H1 (cell line): ENCODE data around the gene HMX1. TPM values are rescaled to one million over a fixed set of nuclear protein-coding genes. Genes with fewer than 3 reads are reported as not detected.

Experiments
- ATF2 ChIP-seq: IDR thresholded peaks from 2 replicates; pipeline ENCODE4 v1.6.1; 2012; ENCODE audit warnings: low read length, inconsistent platforms
- BCL11A ChIP-seq, 2 experiments: IDR thresholded peaks; one replicate each; pipeline ENCODE4 v1.6.1; 2011; ENCODE audit warnings: low read depth in 2 of 2, low read length in 2 of 2, mild to moderate bottlenecking in 2 of 2
- CHD7 ChIP-seq: fragments of 300-600 bp; sonication (generic); IDR thresholded peaks from 2 replicates; pipeline ENCODE4 v1.7.1; 2012; ENCODE audit warnings: low read length, moderate library complexity, mild to moderate bottlenecking, inconsistent platforms; ENCODE audit not compliant: insufficient replicate concordance
- CTBP2 ChIP-seq: IDR thresholded peaks from 2 replicates; pipeline ENCODE4 v1.7.0; 2011; ENCODE audit warnings: borderline replicate concordance, mild to moderate bottlenecking, moderate library complexity, mixed read lengths, low read length; ENCODE audit not compliant: insufficient read depth, insufficient read length
- EGR1 ChIP-seq: IDR thresholded peaks from 2 replicates; pipeline ENCODE4 v1.6.1; 2011; ENCODE audit warnings: low read depth, low read length, borderline replicate concordance
- GABPA ChIP-seq: IDR thresholded peaks from 2 replicates; pipeline ENCODE4 v1.6.1; 2011; ENCODE audit warnings: mild to moderate bottlenecking, low read length, moderate library complexity, borderline replicate concordance; ENCODE audit not compliant: insufficient read depth
- GTF2F1 ChIP-seq: IDR thresholded peaks from 2 replicates; pipeline ENCODE4 v1.6.1; 2012; ENCODE audit warnings: low read depth, low read length, improper control_type of control experiment, borderline replicate concordance
- KDM1A ChIP-seq: fragments of 200-600, 300-600 bp; sonication (generic); IDR thresholded peaks from 2 replicates; pipeline ENCODE4 v1.7.1; 2016; ENCODE audit warnings: mild to moderate bottlenecking, low read length, borderline replicate concordance
- SRF ChIP-seq: IDR thresholded peaks from 2 replicates; pipeline ENCODE4 v1.6.1; 2011; ENCODE audit warnings: mild to moderate bottlenecking, low read depth, low read length, moderate library complexity
- YY1 ChIP-seq: IDR thresholded peaks from 2 replicates; pipeline ENCODE4 v1.6.1; 2011; ENCODE audit warnings: low read depth, mild to moderate bottlenecking, low read length
- polyA plus RNA-seq, 7 experiments: library from polyadenylated mRNA; depleted of rRNA in 3 of 7; stranded (reverse) in 5 of 7; unstranded in 2 of 7; fragments of >200 nt in 5 of 7; fragments of 200-250 nt in 2 of 7; gene quantifications; 1 replicate in 5 of 7; 2 replicates in 1 of 7; 4 replicates in 1 of 7; pipeline versions ENCODE4 v1.2.1 to v1.2.3, GENCODE V29; 2011 to 2013; ENCODE audit warnings: missing spikeins in 2 of 7, mixed read lengths in 2 of 7
- total RNA-seq: library from RNA; stranded (reverse); fragmentation: NEBNext Ultra II Directional; extraction: Animal tissue kit (Norgen Biotek cat#: 25700); gene quantifications from 2 replicates; pipeline ENCODE4 v1.2.1, GENCODE V29; 2021

Gene HMX1
- total and polyA plus RNA-seq, 2 of the 8 experiments (the other 6 are each of a cell fraction or from before 2014, with no cell fraction given) = 0.26 TPM; not detected in 1

GRCh38 chr4:8904041-8904501, 32.4 kb upstream of the HMX1 start (continued):
- TF ChIP-seq CHD7 (no peak), SRF (no peak), BCL11A (IDR thresholded peaks at IDR 0.05; ENCODE audit: low read depth in 2 of 2, low read length in 2 of 2) (no peak), GTF2F1 (no peak), EGR1 (no peak), KDM1A (no peak), GABPA (no peak), YY1 (no peak), CTBP2 (no peak), ATF2 (no peak)
